Measurements from ENCODE around the gene SCFD2. TPM values are rescaled to one million over a fixed set of nuclear protein-coding genes. Genes with fewer than 3 reads are reported as not detected.

SCFD2 gene
- total RNA-seq, 1 donor from 2014 or later: 14.3 TPM

- Histone ChIP-seq H3K36me3 (no peaks in the 10 kb centered on the region), H3K27me3 (no peaks in the 10 kb centered on the region), H3K4me3 (no peak overlapping the region), H3K4me1 (no peaks in the 10 kb centered on the region), H3K27ac (no peak overlapping the region), H3K9me3 (no peaks in the 10 kb centered on the region)
- intact Hi-C loops (cut with DNase I): no loop called here
- ATAC-seq (no peak), DNase-seq (no peak)
- TF ChIP-seq CTCF (IDR thresholded peaks at IDR 0.05): no peak
Measured at GRCh38 chr4:53119680-53120079, 246.2 kb downstream of the SCFD2 start.

- H3K9me3 ChIP-seq: no peaks in the 10 kb centered on the region
- no peaks in the 10 kb centered on the region for H3K27me3 ChIP-seq
- no peaks in the 10 kb centered on the region for H3K36me3 ChIP-seq
- ATAC-seq: no peak
- DNase-seq: no peak
- no peak overlapping the region for H3K4me3 ChIP-seq
- intact Hi-C loops (cut with DNase I): no loop called here
- TF ChIP-seq CTCF (IDR thresholded peaks at IDR 0.05): no peak
- H3K27ac ChIP-seq: no peak overlapping the region
- H3K4me1 ChIP-seq: no peaks in the 10 kb centered on the region
Measured at GRCh38 chr4:53118676-53119075, 247.2 kb downstream of the SCFD2 start.

GRCh38 chr4:53116954-53117353 is 248.9 kb downstream of the SCFD2 start:
- H3K4me1 ChIP-seq: no peaks in the 10 kb centered on the region
- ATAC-seq (no peak), DNase-seq (no peak)
- no peak overlapping the region for H3K27ac ChIP-seq
- H3K27me3 ChIP-seq: no peaks in the 10 kb centered on the region
- no peak for TF ChIP-seq CTCF (IDR thresholded peaks at IDR 0.05)
- H3K36me3 ChIP-seq: no peaks in the 10 kb centered on the region
- no peak overlapping the region for H3K4me3 ChIP-seq
- intact Hi-C loops (cut with DNase I): no loop called here
- H3K9me3 ChIP-seq: no peaks in the 10 kb centered on the region

GRCh38 chr4:53113431-53114225 is 252.2 kb downstream of the SCFD2 start:
- TF ChIP-seq CTCF (IDR thresholded peaks at IDR 0.05): no peak

GRCh38 chr4:53105313-53105712 is 260.5 kb downstream of the SCFD2 start:
- Histone ChIP-seq H3K4me1 (peaks cover 3% of the 10 kb centered on the region), H3K27me3 (no peaks in the 10 kb centered on the region), H3K27ac (no peak overlapping the region), H3K36me3 (no peaks in the 10 kb centered on the region), H3K4me3 (no peak overlapping the region), H3K9me3 (peaks cover 3% of the 10 kb centered on the region)
- intact Hi-C loops (cut with DNase I): no loop called here
- DNase-seq (no peak), ATAC-seq (no peak)
- TF ChIP-seq CTCF (IDR thresholded peaks at IDR 0.05): no peak

More at GRCh38 chr4:53113431-53114225, 252.2 kb downstream of the SCFD2 start:
- Histone ChIP-seq H3K9me3 (peaks cover 3% of the 10 kb centered on the region), H3K36me3 (no peaks in the 10 kb centered on the region), H3K27me3 (no peaks in the 10 kb centered on the region), H3K27ac (no peak overlapping the region), H3K4me3 (no peak overlapping the region), H3K4me1 (no peaks in the 10 kb centered on the region)
- no peak for DNase-seq
- ATAC-seq: no peak
- intact Hi-C loops (cut with DNase I): no loop called here
